Upper lobe of left lung (tissue), 6 donors: ENCODE data around the gene SUSD6. TPM values are rescaled to one million over a fixed set of nuclear protein-coding genes. Genes with fewer than 3 reads are reported as not detected.
"Not testable (repeated sequence)": the region's sequence is repeated elsewhere in the genome, so short reads cannot be mapped to it uniquely, and the experiment has no call there.

Experiments used
- ATAC-seq, 2 donors: fragments of 200-7000 bp; cut with Tn5 transposase; one replicate each; pipeline ENCODE4 v1.9.1; 2022; ENCODE audit warnings: mild to moderate bottlenecking in 2 of 2, moderate library complexity in 2 of 2; ENCODE audit not compliant: low FRiP score in 2 of 2
- DNase-seq, 2 donors: peaks; one replicate each; pipeline ENCODE4 v3.0.0-alpha.2; 2019 to 2020
- H3K27ac ChIP-seq, 4 donors: fragments of 200-600 bp; sonication (generic); one replicate each; pipeline ENCODE4 v1.5.1; 2016 to 2019
- H3K27me3 ChIP-seq, 4 donors: fragments of 200-600 bp; sonication (generic); one replicate each; pipeline ENCODE4 v1.5.1; 2017 to 2019
- H3K36me3 ChIP-seq, 4 donors: fragments of 200-600 bp; sonication (generic); one replicate each; pipeline ENCODE4 v1.5.1; 2016 to 2019
- H3K4me1 ChIP-seq, 4 donors: fragments of 200-600 bp; sonication (generic); one replicate each; pipeline ENCODE4 v1.5.1; 2018 to 2019
- H3K4me3 ChIP-seq, 4 donors: fragments of 200-600 bp; sonication (generic); one replicate each; pipeline ENCODE4 v1.5.1; 2017 to 2019; ENCODE audit warnings: mild to moderate bottlenecking in 2 of 4, moderate library complexity in 1 of 4
- H3K9me3 ChIP-seq, 4 donors: fragments of 200-600 bp; sonication (generic); one replicate each; pipeline ENCODE4 v1.5.1; 2018 to 2019
- CTCF ChIP-seq, 6 experiments: fragments of 450-650 bp in 4 of 6; fragments of 200-600 bp in 2 of 6; sonication (generic) in 2 of 6; IDR thresholded peaks; one replicate each; pipeline ENCODE4 v1.5.1; 2016 to 2019; ENCODE audit warnings: antibody characterized with exemption in 6 of 6
- EP300 ChIP-seq, 4 donors: sonication (generic); formaldehyde crosslinking; IDR thresholded peaks; one replicate each; pipeline ENCODE4 v1.5.1; 2017; ENCODE audit warnings: antibody characterized with exemption in 4 of 4, control low read depth in 2 of 4
- POLR2A ChIP-seq, 4 donors: fragments of 450-650 bp; IDR thresholded peaks; one replicate each; pipeline ENCODE4 v1.5.1; 2016 to 2017; ENCODE audit warnings: antibody characterized with exemption in 4 of 4, mild to moderate bottlenecking in 2 of 4
- POLR2AphosphoS5 ChIP-seq, 2 donors: sonication (generic); formaldehyde crosslinking; IDR thresholded peaks; one replicate each; pipeline ENCODE4 v1.5.1; 2017; ENCODE audit warnings: antibody characterized with exemption in 2 of 2
- WGBS, 2 donors: methylation state at CpG; one replicate each; pipeline ENCODE4 v1.1.5; 2017 to 2018; 5-methylcytosine and 5-hydroxymethylcytosine counted together
- total RNA-seq, 6 donors: library from RNA; depleted of rRNA in 4 of 6; stranded (reverse); fragments of >200 nt in 4 of 6; gene quantifications; one replicate each; pipeline versions ENCODE4 v1.1.0 to v1.2.1, GENCODE V29; 2016 to 2021
- donor health status: DM: no; HTN: no; CAD: no; lungs with moderate emphysema.
- donor health status: DM: no; HTN: yes; CAD: no; lungs with severe emphysema.

SUSD6 gene
- total RNA-seq, 6 donors from 2014 or later: 63.4 to 90.4 (median 81.6) TPM

- no peaks in the 10 kb centered on the region for H3K27me3 ChIP-seq
- TF ChIP-seq POLR2AphosphoS5 (IDR thresholded peaks at IDR 0.05): peak in 1 of 2 donors; percentile 53
- TF ChIP-seq EP300 (IDR thresholded peaks at IDR 0.05): peak in 1 of 4 donors; percentile 18
- no peak for TF ChIP-seq POLR2A (IDR thresholded peaks at IDR 0.05)
- TF ChIP-seq CTCF (IDR thresholded peaks at IDR 0.05): no peak
- no peak for DNase-seq
- H3K27ac ChIP-seq: peak overlapping the region; percentile 76 to 89 (median 83)
- ATAC-seq: peak in 1 of 2 donors; percentile 5
- H3K4me1 ChIP-seq: peaks cover 77 to 98% (median 93%) of the 10 kb centered on the region in 4 donors
- no peaks in the 10 kb centered on the region for H3K36me3 ChIP-seq
- WGBS, 2 donors: 58 to 59% methylated on average over 8 of the region's 8 CpGs
- no peak overlapping the region for H3K4me3 ChIP-seq
- H3K9me3 ChIP-seq: no peaks in the 10 kb centered on the region
These were observed 85.5 kb downstream of the SUSD6 start for GRCh38 chr14:69696633-69697557.

GRCh38 chr14:69698572-69698971 lies 87.2 kb downstream of the SUSD6 start:
- H3K9me3 ChIP-seq: no peaks in the 10 kb centered on the region
- ATAC-seq: no peak
- WGBS, 2 donors: 77 to 79% methylated on average over 3 of the region's 3 CpGs
- TF ChIP-seq POLR2A (IDR thresholded peaks at IDR 0.05) (no peak), POLR2AphosphoS5 (IDR thresholded peaks at IDR 0.05) (no peak)
- DNase-seq: no peak
- no peaks in the 10 kb centered on the region for H3K27me3 ChIP-seq
- H3K4me3 ChIP-seq: no peak overlapping the region
- peak overlapping the region in 2 of 4 donors; percentile 16 to 55 for H3K27ac ChIP-seq
- peaks cover 82 to 98% (median 95%) of the 10 kb centered on the region in 4 donors for H3K4me1 ChIP-seq
- H3K36me3 ChIP-seq: peaks cover 0 to 3% (median under 1%) of the 10 kb centered on the region in 4 donors

- ATAC-seq, H3K4me3 ChIP-seq, H3K27ac ChIP-seq, DNase-seq, H3K9me3 ChIP-seq, H3K27me3 ChIP-seq, H3K36me3 ChIP-seq: not testable (repeated sequence)
- 93 to 97% methylated on average over 6 of the region's 6 CpGs for WGBS, 2 donors
- H3K4me1 ChIP-seq: peaks cover 81 to 95% (median 94%) of the 10 kb centered on the region in 4 donors
These were observed 87.8 kb downstream of the SUSD6 start for GRCh38 chr14:69699243-69699642.

- ATAC-seq: no peak
- H3K9me3 ChIP-seq: no peaks in the 10 kb centered on the region
- TF ChIP-seq POLR2AphosphoS5 (IDR thresholded peaks at IDR 0.05) (no peak), POLR2A (IDR thresholded peaks at IDR 0.05) (no peak), EP300 (IDR thresholded peaks at IDR 0.05) (no peak), CTCF (IDR thresholded peaks at IDR 0.05) (no peak)
- no peak overlapping the region for H3K4me3 ChIP-seq
- WGBS, 2 donors: 78 to 81% methylated on average over 6 of the region's 6 CpGs
- H3K36me3 ChIP-seq: peaks cover 0 to 16% (median 6%) of the 10 kb centered on the region in 4 donors
- no peaks in the 10 kb centered on the region for H3K27me3 ChIP-seq
- H3K4me1 ChIP-seq: peaks cover 81 to 95% (median 91%) of the 10 kb centered on the region in 4 donors
- H3K27ac ChIP-seq: no peak overlapping the region
- no peak for DNase-seq
These were observed 88.4 kb downstream of the SUSD6 start for GRCh38 chr14:69699748-69700303.

- Histone ChIP-seq H3K9me3 (no peaks in the 10 kb centered on the region), H3K4me3 (no peak overlapping the region), H3K27me3 (no peaks in the 10 kb centered on the region), H3K36me3 (peaks cover 0 to 23% (median 12%) of the 10 kb centered on the region in 4 donors), H3K4me1 (peaks cover 74 to 88% (median 84%) of the 10 kb centered on the region in 4 donors), H3K27ac (no peak overlapping the region)
- no peak for ATAC-seq
- no peak for DNase-seq
- WGBS, 2 donors: 57 to 63% methylated on average over 2 of the region's 2 CpGs
- TF ChIP-seq EP300 (IDR thresholded peaks at IDR 0.05): no peak
- TF ChIP-seq CTCF (IDR thresholded peaks at IDR 0.05): no peak
- no peak for TF ChIP-seq POLR2A (IDR thresholded peaks at IDR 0.05)
- TF ChIP-seq POLR2AphosphoS5 (IDR thresholded peaks at IDR 0.05): no peak
These were observed 89.2 kb downstream of the SUSD6 start for GRCh38 chr14:69700575-69700974.
